DOHH2 (cell line): Measurements from ENCODE around the gene SDHB.

Source experiments
- H3F3A ChIP-seq: fragments of 200-600 bp; sonication (generic), shearing (Covaris generic); 2 replicates; pipeline ENCODE4 v1.6.0; 2016; ENCODE audit warnings: antibody characterized with exemption, mild to moderate bottlenecking; ENCODE audit not compliant: control insufficient read depth, insufficient read depth
- H3K27ac ChIP-seq: fragments of 200-600 bp; sonication (generic); 2 replicates; pipeline ENCODE4 v1.5.1; 2014; ENCODE audit warnings: low read depth, mild to moderate bottlenecking, low read length, moderate library complexity
- H3K27me3 ChIP-seq: fragments of 200-600 bp; sonication (generic); 2 replicates; pipeline ENCODE4 v1.6.1; 2014; ENCODE audit warnings: mild to moderate bottlenecking, low read length, mixed read lengths; ENCODE audit not compliant: control insufficient read depth
- H3K36me3 ChIP-seq: fragments of 200-600 bp; sonication (generic); 2 replicates; pipeline ENCODE4 v1.6.1; 2014; ENCODE audit warnings: mild to moderate bottlenecking, low read length, moderate library complexity, mixed read lengths; ENCODE audit not compliant: control insufficient read depth
- H3K4me1 ChIP-seq: fragments of 200-600 bp; sonication (generic); 2 replicates; pipeline ENCODE4 v1.6.1; 2014; ENCODE audit warnings: mild to moderate bottlenecking, low read length, mixed read lengths; ENCODE audit not compliant: control insufficient read depth
- H3K4me2 ChIP-seq: fragments of 200-600 bp; sonication (generic); 2 replicates; pipeline ENCODE4 v1.6.0; 2014; ENCODE audit warnings: mild to moderate bottlenecking, low read length, moderate library complexity
- H3K4me3 ChIP-seq: fragments of 200-600 bp; sonication (generic); 2 replicates; pipeline ENCODE4 v1.5.1; 2014; ENCODE audit warnings: mild to moderate bottlenecking, low read length, mixed read lengths
- H3K79me2 ChIP-seq: fragments of 200-600 bp; sonication (generic); 2 replicates; pipeline ENCODE4 v1.6.1; 2014; ENCODE audit warnings: mild to moderate bottlenecking, low read length, mixed read lengths; ENCODE audit not compliant: control insufficient read depth
- H3K9me2 ChIP-seq: fragments of 200-600 bp; sonication (generic); replicated peaks from 2 replicates; pipeline ENCODE4 v1.6.1; 2014; ENCODE audit warnings: mild to moderate bottlenecking, low read length, mixed read lengths; ENCODE audit not compliant: control insufficient read depth
- H3K9me3 ChIP-seq: fragments of 200-600 bp; sonication (generic); 2 replicates; pipeline ENCODE4 v1.6.1; 2014; ENCODE audit warnings: antibody characterized with exemption, low read length, mixed read lengths; ENCODE audit not compliant: control insufficient read depth, insufficient read depth
- H4K20me1 ChIP-seq: fragments of 200-600 bp; sonication (generic); 2 replicates; pipeline ENCODE4 v1.6.0; 2014; ENCODE audit warnings: low read depth, mild to moderate bottlenecking, antibody characterized with exemption, low read length, moderate library complexity; ENCODE audit not compliant: control insufficient read depth, insufficient read depth
- EZH2phosphoT487 ChIP-seq: fragments of 200-600 bp; sonication (generic); IDR thresholded peaks from 2 replicates; pipeline ENCODE4 v1.6.1; 2017; ENCODE audit warnings: borderline replicate concordance, mild to moderate bottlenecking, antibody characterized with exemption, low read length, moderate library complexity, mixed read lengths
- TF ChIP-seq, protein P1 (sequence below): fragments of 200-600 bp; sonication (generic); IDR thresholded peaks from one replicate; pipeline ENCODE4 v1.5.1; 2014; ENCODE audit warnings: antibody characterized with exemption, mild to moderate bottlenecking, low read depth, low read length; ENCODE audit not compliant: poor library complexity, severe bottlenecking

The SDHB gene

DNA sequence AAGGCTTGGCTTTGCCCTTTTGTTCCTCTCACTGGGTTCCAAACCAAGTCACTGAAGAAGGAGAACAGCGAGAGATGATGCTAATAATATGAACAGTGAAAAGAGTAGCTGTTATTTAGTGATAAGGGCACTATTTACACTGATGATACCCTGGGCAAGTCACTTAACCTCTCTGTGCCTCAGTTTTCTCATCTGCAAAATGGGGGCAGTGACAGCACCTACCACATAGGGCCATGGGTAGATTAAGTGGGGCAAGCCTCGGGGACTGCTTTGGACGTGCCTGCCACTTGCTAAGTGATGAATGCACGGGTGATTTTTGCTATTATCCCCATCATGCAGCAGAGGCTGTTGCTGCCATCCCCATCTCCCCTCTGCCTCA, 51.3 kb downstream of the SDHB start:
- Histone ChIP-seq H3K4me2 (no peak overlapping the region), H4K20me1 (no peaks in the 10 kb centered on the region), H3K9me3 (no peaks in the 10 kb centered on the region), H3F3A (no peaks in the 10 kb centered on the region), H3K9me2 (no peaks in the 10 kb centered on the region), H3K79me2 (no peaks in the 10 kb centered on the region), H3K4me1 (no peaks in the 10 kb centered on the region), H3K36me3 (peaks cover 8% of the 10 kb centered on the region; the same call in 1 of the 2 replicates), H3K4me3 (no peak overlapping the region), H3K27ac (no peak overlapping the region), H3K27me3 (no peaks in the 10 kb centered on the region)
- TF ChIP-seq, protein P1, sequence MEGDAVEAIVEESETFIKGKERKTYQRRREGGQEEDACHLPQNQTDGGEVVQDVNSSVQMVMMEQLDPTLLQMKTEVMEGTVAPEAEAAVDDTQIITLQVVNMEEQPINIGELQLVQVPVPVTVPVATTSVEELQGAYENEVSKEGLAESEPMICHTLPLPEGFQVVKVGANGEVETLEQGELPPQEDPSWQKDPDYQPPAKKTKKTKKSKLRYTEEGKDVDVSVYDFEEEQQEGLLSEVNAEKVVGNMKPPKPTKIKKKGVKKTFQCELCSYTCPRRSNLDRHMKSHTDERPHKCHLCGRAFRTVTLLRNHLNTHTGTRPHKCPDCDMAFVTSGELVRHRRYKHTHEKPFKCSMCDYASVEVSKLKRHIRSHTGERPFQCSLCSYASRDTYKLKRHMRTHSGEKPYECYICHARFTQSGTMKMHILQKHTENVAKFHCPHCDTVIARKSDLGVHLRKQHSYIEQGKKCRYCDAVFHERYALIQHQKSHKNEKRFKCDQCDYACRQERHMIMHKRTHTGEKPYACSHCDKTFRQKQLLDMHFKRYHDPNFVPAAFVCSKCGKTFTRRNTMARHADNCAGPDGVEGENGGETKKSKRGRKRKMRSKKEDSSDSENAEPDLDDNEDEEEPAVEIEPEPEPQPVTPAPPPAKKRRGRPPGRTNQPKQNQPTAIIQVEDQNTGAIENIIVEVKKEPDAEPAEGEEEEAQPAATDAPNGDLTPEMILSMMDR: no peak
- no peak for TF ChIP-seq EZH2phosphoT487

DNA sequence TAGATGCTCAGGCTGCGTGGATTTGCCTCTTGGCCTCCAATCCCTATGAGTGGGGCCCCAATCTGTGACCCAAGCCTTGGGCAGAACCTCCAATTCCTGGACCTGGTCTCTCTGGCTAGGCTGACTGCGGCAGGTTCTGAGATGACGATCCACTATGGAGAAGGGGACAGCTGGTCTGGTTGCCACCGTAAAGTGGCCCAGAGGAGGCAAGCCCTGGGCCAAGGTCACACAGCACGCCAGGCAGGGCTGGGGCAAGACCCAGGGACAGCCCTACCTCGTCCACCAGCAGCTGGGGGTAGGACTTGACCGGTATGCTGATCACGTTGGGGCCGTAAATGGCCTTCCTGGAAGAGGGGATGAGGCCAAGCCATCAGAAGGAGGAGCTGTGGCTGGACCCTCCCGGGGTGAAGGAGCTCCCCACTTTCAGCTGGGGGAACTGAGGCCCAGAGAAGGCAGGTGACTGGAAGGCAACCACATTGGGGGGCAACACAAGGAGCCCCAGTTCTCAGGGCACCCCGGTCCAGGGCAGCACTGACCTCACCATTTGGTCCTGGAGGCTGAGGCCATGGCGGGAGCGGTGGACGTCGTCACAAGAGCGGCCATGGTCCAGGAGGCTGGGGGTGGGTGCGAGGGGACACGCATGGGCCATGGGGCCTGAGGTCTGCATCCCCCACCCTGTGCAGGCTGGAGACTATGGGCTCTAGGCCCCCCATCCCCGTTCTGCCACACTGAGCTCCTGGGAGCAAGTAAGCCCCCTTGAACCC, 51.9 kb downstream of the SDHB start:
- no peaks in the 10 kb centered on the region for H3K9me3 ChIP-seq
- H3K9me2 ChIP-seq: no peaks in the 10 kb centered on the region
- peaks cover 8% of the 10 kb centered on the region; the same call in 1 of the 2 replicates for H3K36me3 ChIP-seq
- H3K27me3 ChIP-seq: no peaks in the 10 kb centered on the region
- no peaks in the 10 kb centered on the region for H3K4me1 ChIP-seq
- H3F3A ChIP-seq: no peaks in the 10 kb centered on the region
- no peak overlapping the region for H3K4me2 ChIP-seq
- H3K27ac ChIP-seq: no peak overlapping the region
- no peaks in the 10 kb centered on the region for H3K79me2 ChIP-seq
- no peaks in the 10 kb centered on the region for H4K20me1 ChIP-seq
- H3K4me3 ChIP-seq: no peak overlapping the region
- TF ChIP-seq, protein P1: no peak
- no peak for TF ChIP-seq EZH2phosphoT487

- Histone ChIP-seq H3K27ac (no peak overlapping the region), H3K4me3 (no peak overlapping the region), H3K4me1 (no peaks in the 10 kb centered on the region), H3K36me3 (peaks cover 8% of the 10 kb centered on the region; the same call in 1 of the 2 replicates), H3K4me2 (no peak overlapping the region), H3K9me3 (no peaks in the 10 kb centered on the region), H3K27me3 (no peaks in the 10 kb centered on the region), H3K79me2 (no peaks in the 10 kb centered on the region), H3F3A (no peaks in the 10 kb centered on the region), H4K20me1 (no peaks in the 10 kb centered on the region), H3K9me2 (no peaks in the 10 kb centered on the region)
- TF ChIP-seq, protein P1: no peak
- TF ChIP-seq EZH2phosphoT487: no peak
Observed at GRCh38 chr1:16999863-17000262, 54.0 kb downstream of the SDHB start.
